ENCODE results near the gene DCAF4.

The DCAF4 gene

GRCh38 chr14:72970058-72970630, 43.9 kb downstream of the DCAF4 start:
- TF ChIP-seq SIN3A (IDR thresholded peaks at IDR 0.05; ENCODE audit: borderline replicate concordance, insufficient read depth, low read length) = no peak
- TF ChIP-seq, protein P1, sequence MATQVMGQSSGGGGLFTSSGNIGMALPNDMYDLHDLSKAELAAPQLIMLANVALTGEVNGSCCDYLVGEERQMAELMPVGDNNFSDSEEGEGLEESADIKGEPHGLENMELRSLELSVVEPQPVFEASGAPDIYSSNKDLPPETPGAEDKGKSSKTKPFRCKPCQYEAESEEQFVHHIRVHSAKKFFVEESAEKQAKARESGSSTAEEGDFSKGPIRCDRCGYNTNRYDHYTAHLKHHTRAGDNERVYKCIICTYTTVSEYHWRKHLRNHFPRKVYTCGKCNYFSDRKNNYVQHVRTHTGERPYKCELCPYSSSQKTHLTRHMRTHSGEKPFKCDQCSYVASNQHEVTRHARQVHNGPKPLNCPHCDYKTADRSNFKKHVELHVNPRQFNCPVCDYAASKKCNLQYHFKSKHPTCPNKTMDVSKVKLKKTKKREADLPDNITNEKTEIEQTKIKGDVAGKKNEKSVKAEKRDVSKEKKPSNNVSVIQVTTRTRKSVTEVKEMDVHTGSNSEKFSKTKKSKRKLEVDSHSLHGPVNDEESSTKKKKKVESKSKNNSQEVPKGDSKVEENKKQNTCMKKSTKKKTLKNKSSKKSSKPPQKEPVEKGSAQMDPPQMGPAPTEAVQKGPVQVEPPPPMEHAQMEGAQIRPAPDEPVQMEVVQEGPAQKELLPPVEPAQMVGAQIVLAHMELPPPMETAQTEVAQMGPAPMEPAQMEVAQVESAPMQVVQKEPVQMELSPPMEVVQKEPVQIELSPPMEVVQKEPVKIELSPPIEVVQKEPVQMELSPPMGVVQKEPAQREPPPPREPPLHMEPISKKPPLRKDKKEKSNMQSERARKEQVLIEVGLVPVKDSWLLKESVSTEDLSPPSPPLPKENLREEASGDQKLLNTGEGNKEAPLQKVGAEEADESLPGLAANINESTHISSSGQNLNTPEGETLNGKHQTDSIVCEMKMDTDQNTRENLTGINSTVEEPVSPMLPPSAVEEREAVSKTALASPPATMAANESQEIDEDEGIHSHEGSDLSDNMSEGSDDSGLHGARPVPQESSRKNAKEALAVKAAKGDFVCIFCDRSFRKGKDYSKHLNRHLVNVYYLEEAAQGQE (IDR thresholded peaks at IDR 0.05; ENCODE audit: insufficient read depth in 1 of 2, low read depth in 2 of 2, low read length in 2 of 2) = no peak
- no peak for TF ChIP-seq FOXP2 (optimal IDR thresholded peaks at IDR 0.05; ENCODE audit: borderline replicate concordance, extremely low read depth, extremely low read length, insufficient read depth)
- TF ChIP-seq TAF1 (IDR thresholded peaks at IDR 0.05; ENCODE audit: borderline replicate concordance, insufficient read depth, low read length) = no peak

GRCh38 chr14:72970824-72971434, 44.7 kb downstream of the DCAF4 start:
- TF ChIP-seq TAF1 (IDR thresholded peaks at IDR 0.05; ENCODE audit: borderline replicate concordance, insufficient read depth, low read length) (no peak), POLR2AphosphoS5 (IDR thresholded peaks at IDR 0.05; ENCODE audit: low read depth, low read length) (no peak), FOXP2 (optimal IDR thresholded peaks at IDR 0.05; ENCODE audit: borderline replicate concordance, extremely low read depth, extremely low read length, insufficient read depth) (no peak), SIN3A (IDR thresholded peaks at IDR 0.05; ENCODE audit: borderline replicate concordance, insufficient read depth, low read length) (no peak)
- TF ChIP-seq, protein P1 (IDR thresholded peaks at IDR 0.05; ENCODE audit: insufficient read depth in 1 of 2, low read depth in 2 of 2, low read length in 2 of 2) = no peak

GRCh38 chr14:72974661-72975060, 48.4 kb downstream of the DCAF4 start:
- TF ChIP-seq, protein P1 (IDR thresholded peaks at IDR 0.05; ENCODE audit: insufficient read depth in 1 of 2, low read depth in 2 of 2, low read length in 2 of 2) = no peak
- TF ChIP-seq POLR2AphosphoS5 (IDR thresholded peaks at IDR 0.05; ENCODE audit: low read depth, low read length) (no peak), FOXP2 (optimal IDR thresholded peaks at IDR 0.05; ENCODE audit: borderline replicate concordance, extremely low read depth, extremely low read length, insufficient read depth) (no peak), TAF1 (IDR thresholded peaks at IDR 0.05; ENCODE audit: borderline replicate concordance, insufficient read depth, low read length) (no peak), SIN3A (IDR thresholded peaks at IDR 0.05; ENCODE audit: borderline replicate concordance, insufficient read depth, low read length) (no peak)

DNA sequence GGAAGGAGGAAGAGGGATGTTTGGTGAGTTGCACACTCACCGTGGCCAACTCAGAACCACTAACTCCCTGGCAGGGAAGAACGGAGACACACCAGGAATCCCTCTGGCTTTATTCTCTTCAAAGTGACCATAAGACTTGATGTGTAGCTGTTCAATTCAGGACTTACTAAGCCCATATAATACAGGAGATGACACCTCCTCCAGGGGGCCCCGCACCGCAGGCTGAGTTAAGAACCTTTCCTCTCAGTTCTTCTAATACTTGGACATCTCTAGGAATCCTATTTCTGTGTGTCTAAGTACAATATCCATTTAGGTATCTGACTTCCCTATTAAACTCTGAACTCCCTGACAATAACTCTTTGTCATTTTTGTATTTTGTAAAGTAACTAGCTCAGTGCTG, 49.5 kb downstream of the DCAF4 start:
- TF ChIP-seq SIN3A (IDR thresholded peaks at IDR 0.05; ENCODE audit: borderline replicate concordance, insufficient read depth, low read length) (no peak), TAF1 (IDR thresholded peaks at IDR 0.05; ENCODE audit: borderline replicate concordance, insufficient read depth, low read length) (no peak), POLR2AphosphoS5 (IDR thresholded peaks at IDR 0.05; ENCODE audit: low read depth, low read length) (no peak), FOXP2 (optimal IDR thresholded peaks at IDR 0.05; ENCODE audit: borderline replicate concordance, extremely low read depth, extremely low read length, insufficient read depth) (no peak)
- TF ChIP-seq, protein P1 (IDR thresholded peaks at IDR 0.05; ENCODE audit: insufficient read depth in 1 of 2, low read depth in 2 of 2, low read length in 2 of 2) = no peak
